ENCODE data around the gene CAPN1. TPM values are rescaled to one million over a fixed set of nuclear protein-coding genes. Genes with fewer than 3 reads are reported as not detected.
A peak's percentile ranks its signal among the peaks of the same experiment; 100 is the strongest.
"Not testable (repeated sequence)": the region's sequence is repeated elsewhere in the genome, so short reads cannot be mapped to it uniquely, and the experiment has no call there.

The CAPN1 gene
- total RNA-seq, 1 experiment from 2014 or later: 96.5 TPM

DNA sequence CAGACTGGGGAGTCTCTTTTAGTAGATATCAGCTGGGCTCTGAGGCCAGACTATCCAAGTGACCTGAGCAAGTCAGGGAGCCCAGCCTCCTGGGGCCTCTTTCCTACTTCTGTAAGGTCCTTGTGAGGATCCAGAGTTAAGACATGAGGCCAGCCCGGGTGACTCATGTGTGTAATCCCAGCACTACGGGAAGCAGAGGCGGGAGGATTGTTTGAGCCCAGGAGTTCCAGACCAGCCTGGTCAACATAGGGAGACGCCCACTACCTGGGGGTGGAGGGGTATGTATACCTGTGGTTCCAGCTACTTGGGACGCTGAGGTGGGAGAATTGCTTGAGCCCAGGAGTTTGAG is 43.2 kb downstream of the CAPN1 start:
- peak overlapping the region; percentile 74 for H3K4me2 ChIP-seq (ENCODE audit: low read depth, low read length, poor library complexity, severe bottlenecking)
- H3K27me3 ChIP-seq (ENCODE audit: low read length): no peaks in the 10 kb centered on the region
- H3K9ac ChIP-seq (ENCODE audit: low read length): peak overlapping the region; percentile 67
- peak overlapping the region; percentile 29; the same call in 1 of the 2 replicates for H2AFZ ChIP-seq (ENCODE audit: low read length)
- H3K4me1 ChIP-seq (ENCODE audit: low read length): peaks cover 18% of the 10 kb centered on the region
- no peaks in the 10 kb centered on the region for H4K20me1 ChIP-seq (ENCODE audit: insufficient read depth, low read depth, low read length)
- no peaks in the 10 kb centered on the region for H3K9me3 ChIP-seq (ENCODE audit: low read length)
- H3K27ac ChIP-seq (ENCODE audit: low read length): no peak overlapping the region; the same call in 1 of the 2 replicates
- no peaks in the 10 kb centered on the region for H3K9me2 ChIP-seq (replicated peaks; ENCODE audit: insufficient read depth, low read length)
- peak overlapping the region; percentile 60 for H3K4me3 ChIP-seq (ENCODE audit: low read length)
- no peaks in the 10 kb centered on the region for H3K79me2 ChIP-seq (ENCODE audit: low read length)
- no peak for DNase-seq
- H3K36me3 ChIP-seq (ENCODE audit: insufficient read depth, low read length): no peaks in the 10 kb centered on the region

DNA sequence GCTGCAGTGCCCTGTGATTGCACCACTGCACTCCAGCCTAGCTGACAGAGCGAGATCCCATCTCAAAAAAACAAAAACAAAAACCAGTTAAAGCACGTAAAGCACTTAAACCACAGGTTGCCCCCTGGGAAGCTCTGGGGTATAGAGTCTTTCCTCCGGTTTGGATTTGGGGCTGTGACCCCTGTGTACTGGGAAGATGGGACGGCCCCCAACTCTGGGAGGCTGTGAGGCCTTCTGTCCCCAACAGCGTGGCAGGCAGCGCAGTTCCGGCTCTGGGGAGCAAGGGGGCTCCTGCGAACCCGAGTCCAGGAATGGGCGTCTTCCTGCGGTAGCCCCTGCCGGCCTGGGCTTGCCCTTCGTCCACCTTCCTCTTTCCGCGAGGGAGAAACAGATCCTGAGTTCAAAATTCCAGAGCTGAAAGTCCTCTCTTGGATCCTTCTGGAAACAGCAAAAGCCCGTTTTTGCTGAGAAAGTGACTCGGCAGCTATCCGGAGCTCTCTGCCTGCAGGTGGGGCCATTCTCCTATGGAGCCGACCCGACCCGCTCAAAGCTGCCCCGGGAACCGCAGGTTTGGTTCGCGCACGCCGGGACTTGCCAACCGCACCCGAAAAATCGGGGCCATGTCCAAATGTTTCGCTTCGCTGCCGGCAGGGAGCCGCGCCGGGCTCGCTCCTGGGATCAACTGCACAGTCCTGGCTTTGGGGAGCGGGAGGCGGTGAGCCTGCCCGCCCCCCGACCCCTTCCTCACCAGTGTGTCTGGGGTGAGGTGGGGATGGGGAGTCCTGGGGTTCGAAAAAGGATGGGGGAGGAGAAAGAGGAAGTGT is 43.8 kb downstream of the CAPN1 start:
- no peaks in the 10 kb centered on the region for H3K9me3 ChIP-seq (ENCODE audit: low read length)
- H3K4me2 ChIP-seq (ENCODE audit: low read depth, low read length, poor library complexity, severe bottlenecking): peak overlapping the region; percentile 74
- peaks cover 18% of the 10 kb centered on the region for H3K4me1 ChIP-seq (ENCODE audit: low read length)
- H3K9me2 ChIP-seq (replicated peaks; ENCODE audit: insufficient read depth, low read length): no peaks in the 10 kb centered on the region
- no peaks in the 10 kb centered on the region for H4K20me1 ChIP-seq (ENCODE audit: insufficient read depth, low read depth, low read length)
- peak overlapping the region; percentile 60 for H3K4me3 ChIP-seq (ENCODE audit: low read length)
- peak overlapping the region; percentile 29 for H2AFZ ChIP-seq (ENCODE audit: low read length)
- peak overlapping the region; percentile 19; the same call in 1 of the 2 replicates for H3K27ac ChIP-seq (ENCODE audit: low read length)
- no peaks in the 10 kb centered on the region for H3K79me2 ChIP-seq (ENCODE audit: low read length)
- peak; percentile 80 for DNase-seq
- H3K9ac ChIP-seq (ENCODE audit: low read length): peak overlapping the region; percentile 67
- H3K27me3 ChIP-seq (ENCODE audit: low read length): no peaks in the 10 kb centered on the region
- H3K36me3 ChIP-seq (ENCODE audit: insufficient read depth, low read length): no peaks in the 10 kb centered on the region

GRCh38 chr11:65226103-65226442 is 44.3 kb downstream of the CAPN1 start:
- Histone ChIP-seq H3K9ac (ENCODE audit: low read length) (peak overlapping the region; percentile 67), H3K79me2 (ENCODE audit: low read length) (no peaks in the 10 kb centered on the region), H3K27me3 (ENCODE audit: low read length) (no peaks in the 10 kb centered on the region), H3K9me3 (ENCODE audit: low read length) (no peaks in the 10 kb centered on the region), H3K27ac (ENCODE audit: low read length) (peak overlapping the region; percentile 19; the same call in 1 of the 2 replicates), H3K4me3 (ENCODE audit: low read length) (peak overlapping the region; percentile 60), H4K20me1 (ENCODE audit: insufficient read depth, low read depth, low read length) (no peaks in the 10 kb centered on the region), H3K4me1 (ENCODE audit: low read length) (peaks cover 18% of the 10 kb centered on the region), H2AFZ (ENCODE audit: low read length) (peak overlapping the region; percentile 29; the same call in 1 of the 2 replicates), H3K9me2 (replicated peaks; ENCODE audit: insufficient read depth, low read length) (no peaks in the 10 kb centered on the region), H3K4me2 (ENCODE audit: low read depth, low read length, poor library complexity, severe bottlenecking) (peak overlapping the region; percentile 74), H3K36me3 (ENCODE audit: insufficient read depth, low read length) (no peaks in the 10 kb centered on the region)
- DNase-seq: no peak

GRCh38 chr11:65227879-65228278 is 46.2 kb downstream of the CAPN1 start:
- Histone ChIP-seq H3K27me3 (ENCODE audit: low read length) (no peaks in the 10 kb centered on the region), H3K36me3 (ENCODE audit: insufficient read depth, low read length) (no peaks in the 10 kb centered on the region), H3K9ac (ENCODE audit: low read length) (no peak overlapping the region), H3K9me2 (replicated peaks; ENCODE audit: insufficient read depth, low read length) (no peaks in the 10 kb centered on the region), H3K79me2 (ENCODE audit: low read length) (no peaks in the 10 kb centered on the region), H3K9me3 (ENCODE audit: low read length) (no peaks in the 10 kb centered on the region), H3K4me2 (ENCODE audit: low read depth, low read length, poor library complexity, severe bottlenecking) (no peak overlapping the region), H3K27ac (ENCODE audit: low read length) (no peak overlapping the region), H3K4me3 (ENCODE audit: low read length) (no peak overlapping the region), H2AFZ (ENCODE audit: low read length) (no peak overlapping the region), H4K20me1 (ENCODE audit: insufficient read depth, low read depth, low read length) (no peaks in the 10 kb centered on the region), H3K4me1 (ENCODE audit: low read length) (peaks cover 18% of the 10 kb centered on the region)
- DNase-seq: no peak

GRCh38 chr11:65236194-65237059 is 54.7 kb downstream of the CAPN1 start:
- no peaks in the 10 kb centered on the region; the same call in 1 of the 2 replicates for H3K9me3 ChIP-seq (ENCODE audit: low read length)
- DNase-seq: no peak
- no peaks in the 10 kb centered on the region for H3K79me2 ChIP-seq (ENCODE audit: low read length)
- H3K4me3 ChIP-seq (ENCODE audit: low read length): no peak overlapping the region
- no peaks in the 10 kb centered on the region for H3K36me3 ChIP-seq (ENCODE audit: insufficient read depth, low read length)
- H3K27me3 ChIP-seq (ENCODE audit: low read length): no peaks in the 10 kb centered on the region
- H3K9ac ChIP-seq (ENCODE audit: low read length): no peak overlapping the region
- no peaks in the 10 kb centered on the region for H3K9me2 ChIP-seq (replicated peaks; ENCODE audit: insufficient read depth, low read length)
- H3K4me1 ChIP-seq (ENCODE audit: low read length): no peaks in the 10 kb centered on the region
- no peak overlapping the region for H3K27ac ChIP-seq (ENCODE audit: low read length)
- no peak overlapping the region for H2AFZ ChIP-seq (ENCODE audit: low read length)
- H3K4me2 ChIP-seq (ENCODE audit: low read depth, low read length, poor library complexity, severe bottlenecking): no peak overlapping the region
- H4K20me1 ChIP-seq (ENCODE audit: insufficient read depth, low read depth, low read length): no peaks in the 10 kb centered on the region

DNA sequence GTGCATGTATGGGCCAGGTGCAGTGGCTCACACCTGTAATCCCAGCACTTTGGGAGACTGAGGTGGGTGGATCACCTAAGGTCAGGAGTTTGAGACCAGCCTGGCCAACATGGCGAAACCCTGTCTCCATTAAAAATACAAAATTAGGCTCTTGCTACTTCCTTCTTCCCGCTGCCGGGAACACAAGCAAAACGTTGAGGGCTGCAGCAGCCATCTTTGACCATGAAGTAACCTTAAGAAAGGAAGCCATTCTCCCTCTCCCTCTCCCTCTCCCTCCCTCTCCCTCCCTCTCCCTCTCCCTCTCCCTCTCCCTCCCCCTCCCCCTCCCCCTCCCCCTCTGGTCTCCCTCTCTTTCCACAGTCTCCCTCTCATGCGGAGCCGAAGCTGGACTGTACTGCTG is 56.6 kb downstream of the CAPN1 start:
- H3K4me1 ChIP-seq (ENCODE audit: low read length); H3K9me3 ChIP-seq (ENCODE audit: low read length); H4K20me1 ChIP-seq (ENCODE audit: insufficient read depth, low read depth, low read length); H3K9ac ChIP-seq (ENCODE audit: low read length); DNase-seq; H3K79me2 ChIP-seq (ENCODE audit: low read length); H3K9me2 ChIP-seq (replicated peaks; ENCODE audit: insufficient read depth, low read length); H3K36me3 ChIP-seq (ENCODE audit: insufficient read depth, low read length); H3K4me2 ChIP-seq (ENCODE audit: low read depth, low read length, poor library complexity, severe bottlenecking); H2AFZ ChIP-seq (ENCODE audit: low read length); H3K4me3 ChIP-seq (ENCODE audit: low read length); H3K27ac ChIP-seq (ENCODE audit: low read length); H3K27me3 ChIP-seq (ENCODE audit: low read length): not testable (repeated sequence)

DNA sequence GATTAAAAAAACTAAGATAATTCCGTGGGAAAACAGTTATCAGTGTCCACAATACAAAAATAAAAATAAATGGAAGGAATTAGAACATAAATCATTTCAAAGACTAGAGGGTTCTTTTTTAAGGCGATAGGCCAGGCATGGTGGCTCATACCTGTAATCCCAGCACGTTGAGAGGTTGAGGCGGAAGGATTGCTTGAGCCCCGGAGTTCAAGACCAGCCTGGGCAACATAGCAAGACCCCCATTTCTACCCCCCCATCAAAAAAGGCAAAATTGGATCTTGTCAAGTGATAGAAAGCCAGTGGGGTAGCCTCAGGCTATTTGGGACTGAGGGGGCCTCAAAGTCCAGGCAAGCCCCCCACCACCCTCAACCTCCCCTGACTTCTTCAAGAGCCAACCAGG is 59.4 kb downstream of the CAPN1 start:
- Histone ChIP-seq H3K9me3 (ENCODE audit: low read length) (peaks cover 5% of the 10 kb centered on the region; the same call in 1 of the 2 replicates), H3K9ac (ENCODE audit: low read length) (no peak overlapping the region), H3K36me3 (ENCODE audit: insufficient read depth, low read length) (peaks cover 4% of the 10 kb centered on the region; the same call in 1 of the 2 replicates), H2AFZ (ENCODE audit: low read length) (no peak overlapping the region), H3K4me3 (ENCODE audit: low read length) (no peak overlapping the region), H3K4me1 (ENCODE audit: low read length) (no peaks in the 10 kb centered on the region), H3K27me3 (ENCODE audit: low read length) (no peaks in the 10 kb centered on the region), H3K79me2 (ENCODE audit: low read length) (no peaks in the 10 kb centered on the region), H3K27ac (ENCODE audit: low read length) (no peak overlapping the region), H3K9me2 (replicated peaks; ENCODE audit: insufficient read depth, low read length) (no peaks in the 10 kb centered on the region), H4K20me1 (ENCODE audit: insufficient read depth, low read depth, low read length) (no peaks in the 10 kb centered on the region), H3K4me2 (ENCODE audit: low read depth, low read length, poor library complexity, severe bottlenecking) (no peak overlapping the region)
- DNase-seq: no peak

- Histone ChIP-seq H3K9ac (ENCODE audit: low read length) (no peak overlapping the region), H3K36me3 (ENCODE audit: insufficient read depth, low read length) (peaks cover 4% of the 10 kb centered on the region; the same call in 1 of the 2 replicates), H4K20me1 (ENCODE audit: insufficient read depth, low read depth, low read length) (no peaks in the 10 kb centered on the region), H2AFZ (ENCODE audit: low read length) (no peak overlapping the region), H3K79me2 (ENCODE audit: low read length) (no peaks in the 10 kb centered on the region), H3K4me3 (ENCODE audit: low read length) (no peak overlapping the region), H3K27me3 (ENCODE audit: low read length) (no peaks in the 10 kb centered on the region), H3K9me3 (ENCODE audit: low read length) (peaks cover 5% of the 10 kb centered on the region; the same call in 1 of the 2 replicates), H3K9me2 (replicated peaks; ENCODE audit: insufficient read depth, low read length) (no peaks in the 10 kb centered on the region), H3K4me2 (ENCODE audit: low read depth, low read length, poor library complexity, severe bottlenecking) (no peak overlapping the region), H3K27ac (ENCODE audit: low read length) (no peak overlapping the region), H3K4me1 (ENCODE audit: low read length) (no peaks in the 10 kb centered on the region)
- no peak for DNase-seq
Observed at GRCh38 chr11:65241692-65242091, 60.0 kb downstream of the CAPN1 start.

Data from Karpas-422 (cell line).